ENCODE results near the gene ESYT3.

DNA sequence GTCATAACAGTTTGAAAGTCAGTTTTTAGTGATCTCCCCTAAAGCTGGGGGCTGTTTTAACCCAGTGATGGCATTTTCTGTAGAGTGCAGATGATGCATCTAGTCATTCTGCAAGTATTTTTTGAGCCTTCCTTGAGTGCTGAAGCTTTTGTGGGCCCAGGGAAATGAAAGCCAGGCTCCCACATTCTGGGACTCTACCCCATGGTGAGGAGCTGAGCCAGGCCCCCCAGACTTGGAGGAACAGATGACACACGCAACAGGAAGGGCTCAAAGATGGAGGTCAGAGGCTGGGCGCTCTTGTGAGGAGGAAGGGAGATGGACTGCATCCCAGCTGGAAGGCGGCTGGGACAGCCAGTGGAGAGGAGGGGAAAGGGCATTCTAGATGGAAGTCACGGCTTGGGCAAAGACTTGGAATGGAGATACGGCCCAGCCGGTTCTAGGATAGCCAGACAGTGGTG is 45.2 kb upstream of the ESYT3 start:
- TF ChIP-seq, protein P1, sequence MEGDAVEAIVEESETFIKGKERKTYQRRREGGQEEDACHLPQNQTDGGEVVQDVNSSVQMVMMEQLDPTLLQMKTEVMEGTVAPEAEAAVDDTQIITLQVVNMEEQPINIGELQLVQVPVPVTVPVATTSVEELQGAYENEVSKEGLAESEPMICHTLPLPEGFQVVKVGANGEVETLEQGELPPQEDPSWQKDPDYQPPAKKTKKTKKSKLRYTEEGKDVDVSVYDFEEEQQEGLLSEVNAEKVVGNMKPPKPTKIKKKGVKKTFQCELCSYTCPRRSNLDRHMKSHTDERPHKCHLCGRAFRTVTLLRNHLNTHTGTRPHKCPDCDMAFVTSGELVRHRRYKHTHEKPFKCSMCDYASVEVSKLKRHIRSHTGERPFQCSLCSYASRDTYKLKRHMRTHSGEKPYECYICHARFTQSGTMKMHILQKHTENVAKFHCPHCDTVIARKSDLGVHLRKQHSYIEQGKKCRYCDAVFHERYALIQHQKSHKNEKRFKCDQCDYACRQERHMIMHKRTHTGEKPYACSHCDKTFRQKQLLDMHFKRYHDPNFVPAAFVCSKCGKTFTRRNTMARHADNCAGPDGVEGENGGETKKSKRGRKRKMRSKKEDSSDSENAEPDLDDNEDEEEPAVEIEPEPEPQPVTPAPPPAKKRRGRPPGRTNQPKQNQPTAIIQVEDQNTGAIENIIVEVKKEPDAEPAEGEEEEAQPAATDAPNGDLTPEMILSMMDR (IDR thresholded peaks at IDR 0.05), result no peak
- no peak for TF ChIP-seq POLR2AphosphoS5 (IDR thresholded peaks at IDR 0.05)
- no peak for TF ChIP-seq POLR2A (IDR thresholded peaks at IDR 0.05)

Measured in upper lobe of left lung (tissue), 4 donors.